WI38 (cell line): ENCODE data around the gene PGAP1.

Experiments used
- H3K4me3 ChIP-seq: 2 replicates; pipeline ENCODE4 v1.5.1; 2011; ENCODE audit warnings: low read depth, mild to moderate bottlenecking, control low read depth, low read length
- CTCF ChIP-seq: IDR thresholded peaks from 2 replicates; pipeline ENCODE4 v1.5.1; 2012; ENCODE audit warnings: low read depth, mild to moderate bottlenecking, control low read depth, low read length

The PGAP1 gene

GRCh38 chr2:196934672-196935071 is 8.2 kb upstream of the PGAP1 start:
- no peak overlapping the region for H3K4me3 ChIP-seq
- no peak for TF ChIP-seq CTCF

- TF ChIP-seq CTCF, result no peak
Observed at GRCh38 chr2:196931555-196931954, 5.0 kb upstream of the PGAP1 start.

GRCh38 chr2:196927376-196928225 is 1.1 kb upstream of the PGAP1 start:
- no peak for TF ChIP-seq CTCF
- peak overlapping the region; percentile 93 for H3K4me3 ChIP-seq

More at GRCh38 chr2:196931555-196931954, 5.0 kb upstream of the PGAP1 start:
- H3K4me3 ChIP-seq, result no peak overlapping the region

GRCh38 chr2:196925768-196926561 is 542 bp downstream of the PGAP1 start:
- no peak for TF ChIP-seq CTCF
- peak overlapping the region; percentile 93 for H3K4me3 ChIP-seq

- peak overlapping the region; percentile 93 for H3K4me3 ChIP-seq
- TF ChIP-seq CTCF, result no peak
Observed at GRCh38 chr2:196925051-196925767, 1.3 kb downstream of the PGAP1 start.

- H3K4me3 ChIP-seq, result no peak overlapping the region
Observed at GRCh38 chr2:196924051-196924450, 2.5 kb downstream of the PGAP1 start.

More at GRCh38 chr2:196924051-196924450, 2.5 kb downstream of the PGAP1 start:
- TF ChIP-seq CTCF, result no peak
